Measurements from ENCODE around the gene FMN1.

DNA sequence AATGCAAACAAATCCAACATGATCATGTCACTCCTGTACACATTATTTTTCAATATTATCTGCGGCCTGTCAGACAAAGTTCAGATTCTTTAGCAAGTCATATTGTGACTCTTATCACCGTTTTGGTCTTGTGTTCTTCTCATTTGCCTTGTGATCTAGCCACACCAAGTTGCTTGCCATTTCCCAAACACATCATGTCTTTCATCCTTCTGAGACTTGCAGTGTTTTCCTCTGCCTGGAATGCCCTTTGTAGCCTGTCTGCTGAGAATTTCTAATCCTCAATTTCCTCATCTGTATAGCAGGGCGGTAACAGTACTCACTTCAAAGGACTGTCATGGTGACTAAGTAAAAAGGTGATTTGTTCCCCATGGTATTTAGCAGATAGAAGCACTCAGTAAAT, 341.7 kb downstream of the FMN1 start:
- TF ChIP-seq POLR2A (IDR thresholded peaks at IDR 0.05) (no peak), POLR2AphosphoS5 (IDR thresholded peaks at IDR 0.05) (no peak)
- TF ChIP-seq, protein P1, sequence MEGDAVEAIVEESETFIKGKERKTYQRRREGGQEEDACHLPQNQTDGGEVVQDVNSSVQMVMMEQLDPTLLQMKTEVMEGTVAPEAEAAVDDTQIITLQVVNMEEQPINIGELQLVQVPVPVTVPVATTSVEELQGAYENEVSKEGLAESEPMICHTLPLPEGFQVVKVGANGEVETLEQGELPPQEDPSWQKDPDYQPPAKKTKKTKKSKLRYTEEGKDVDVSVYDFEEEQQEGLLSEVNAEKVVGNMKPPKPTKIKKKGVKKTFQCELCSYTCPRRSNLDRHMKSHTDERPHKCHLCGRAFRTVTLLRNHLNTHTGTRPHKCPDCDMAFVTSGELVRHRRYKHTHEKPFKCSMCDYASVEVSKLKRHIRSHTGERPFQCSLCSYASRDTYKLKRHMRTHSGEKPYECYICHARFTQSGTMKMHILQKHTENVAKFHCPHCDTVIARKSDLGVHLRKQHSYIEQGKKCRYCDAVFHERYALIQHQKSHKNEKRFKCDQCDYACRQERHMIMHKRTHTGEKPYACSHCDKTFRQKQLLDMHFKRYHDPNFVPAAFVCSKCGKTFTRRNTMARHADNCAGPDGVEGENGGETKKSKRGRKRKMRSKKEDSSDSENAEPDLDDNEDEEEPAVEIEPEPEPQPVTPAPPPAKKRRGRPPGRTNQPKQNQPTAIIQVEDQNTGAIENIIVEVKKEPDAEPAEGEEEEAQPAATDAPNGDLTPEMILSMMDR (IDR thresholded peaks at IDR 0.05 in 8 of 11, conservative IDR thresholded peaks at IDR 0.05 in 3 of 11) = no peak
